ENCODE results near the gene ZSCAN22. TPM values are rescaled to one million over a fixed set of nuclear protein-coding genes. Genes with fewer than 3 reads are reported as not detected.

ZSCAN22 gene
- total and polyA plus RNA-seq, 2 donors (not counting 3 experiments of a cell fraction or from before 2014, with no cell fraction given), result 3.6 to 3.7 TPM

- no peak for TF ChIP-seq MYC (IDR thresholded peaks at IDR 0.05; ENCODE audit: low read depth, low read length)
- TF ChIP-seq EZH2 (IDR thresholded peaks at IDR 0.05; ENCODE audit: borderline replicate concordance, low read depth, low read length, severe bottlenecking), result no peak
- TF ChIP-seq FOS (IDR thresholded peaks at IDR 0.05; ENCODE audit: borderline replicate concordance, insufficient read depth, low read length), result no peak
- TF ChIP-seq JUN (IDR thresholded peaks at IDR 0.05; ENCODE audit: borderline replicate concordance, insufficient read depth, insufficient read length, low read depth), result no peak
- TF ChIP-seq POLR2A (IDR thresholded peaks at IDR 0.05; ENCODE audit: low read depth, low read length), result no peak
- no peak for TF ChIP-seq CTCF (IDR thresholded peaks at IDR 0.05; ENCODE audit: extremely low read depth in 1 of 2, insufficient read depth in 1 of 2, low read depth in 1 of 2, low read length in 2 of 2)
- TF ChIP-seq POLR2AphosphoS5 (IDR thresholded peaks at IDR 0.05; ENCODE audit: insufficient read depth, low read depth, low read length), result no peak
- no peak for TF ChIP-seq MAX (IDR thresholded peaks at IDR 0.05; ENCODE audit: insufficient read depth, insufficient read length)
- no peak for TF ChIP-seq GATA2 (IDR thresholded peaks at IDR 0.05; ENCODE audit: insufficient read depth, insufficient read length, low read depth, low read length)
- POLR2A ChIA-PET, result no interaction called here
- peaks cover 6% of the 10 kb centered on the region for H3K4me1 ChIP-seq (ENCODE audit: control insufficient read depth, extremely low read depth, insufficient read depth, low read length)
- H4K20me1 ChIP-seq (replicated peaks; ENCODE audit: control insufficient read depth, extremely low read depth, insufficient read depth, low read length), result no peaks in the 10 kb centered on the region
- no peak overlapping the region for H2AFZ ChIP-seq (ENCODE audit: low read depth, low read length)
- DNase-seq (ENCODE audit: low read depth, low spot score) (no peak), FAIRE-seq (no peak)
- H3K79me2 ChIP-seq (ENCODE audit: control insufficient read depth, insufficient read depth, low read length), result peaks cover 10% of the 10 kb centered on the region
- no peak overlapping the region for H3K4me2 ChIP-seq (ENCODE audit: insufficient read depth, low read length)
- H3K4me3 ChIP-seq (replicated peaks in 1 of 3; ENCODE audit: insufficient read depth in 1 of 3, low read depth in 1 of 3, low read length in 3 of 3), result no peak overlapping the region
- no TSS peak for BruUV-seq (replicated peaks)
- intact Hi-C loops (cut with micrococcal nuclease) (no loop called here), dilution Hi-C loops (cut with MboI; ENCODE audit: extremely low pct_ligation_motif_present, low sequenced_read_pairs) (no loop called here)
- CTCF ChIA-PET, result no interaction called here
- H3K27me3 ChIP-seq (ENCODE audit: control insufficient read depth in 2 of 2, insufficient read depth in 2 of 2, low read length in 2 of 2), result no peaks in the 10 kb centered on the region
- H3K36me3 ChIP-seq (ENCODE audit: control insufficient read depth in 2 of 2, extremely low read depth in 1 of 2, insufficient read depth in 2 of 2, low read length in 2 of 2), result peaks cover 0 to 13% of the 10 kb centered on the region in 2 experiments
- H3K27ac ChIP-seq (ENCODE audit: insufficient read depth, low read depth, low read length), result no peak overlapping the region
- no peak overlapping the region for H3K9ac ChIP-seq (replicated peaks; ENCODE audit: extremely low read depth, insufficient read depth, low read length)
- H3K9me3 ChIP-seq (replicated peaks; ENCODE audit: control insufficient read depth, insufficient read depth, low read length), result no peaks in the 10 kb centered on the region
- no peaks in the 10 kb centered on the region for H3K9me1 ChIP-seq (replicated peaks; ENCODE audit: control insufficient read depth, extremely low read depth, insufficient read depth, low read length)
These were observed 5.9 kb downstream of the ZSCAN22 start for GRCh38 chr19:58332697-58333096.
